NCI-H82 (cell line): ENCODE data around the gene SLC13A1.
A peak's percentile ranks its signal among the peaks of the same experiment; 100 is the strongest.
"Not testable (repeated sequence)": the region's sequence is repeated elsewhere in the genome, so short reads cannot be mapped to it uniquely, and the experiment has no call there.

ENCODE experiments used
- DNase-seq: peaks from one replicate; lab custom pipeline; 2025; lab: John Stamatoyannopoulos, UW

SLC13A1 gene, protein sequence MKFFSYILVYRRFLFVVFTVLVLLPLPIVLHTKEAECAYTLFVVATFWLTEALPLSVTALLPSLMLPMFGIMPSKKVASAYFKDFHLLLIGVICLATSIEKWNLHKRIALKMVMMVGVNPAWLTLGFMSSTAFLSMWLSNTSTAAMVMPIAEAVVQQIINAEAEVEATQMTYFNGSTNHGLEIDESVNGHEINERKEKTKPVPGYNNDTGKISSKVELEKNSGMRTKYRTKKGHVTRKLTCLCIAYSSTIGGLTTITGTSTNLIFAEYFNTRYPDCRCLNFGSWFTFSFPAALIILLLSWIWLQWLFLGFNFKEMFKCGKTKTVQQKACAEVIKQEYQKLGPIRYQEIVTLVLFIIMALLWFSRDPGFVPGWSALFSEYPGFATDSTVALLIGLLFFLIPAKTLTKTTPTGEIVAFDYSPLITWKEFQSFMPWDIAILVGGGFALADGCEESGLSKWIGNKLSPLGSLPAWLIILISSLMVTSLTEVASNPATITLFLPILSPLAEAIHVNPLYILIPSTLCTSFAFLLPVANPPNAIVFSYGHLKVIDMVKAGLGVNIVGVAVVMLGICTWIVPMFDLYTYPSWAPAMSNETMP

DNA sequence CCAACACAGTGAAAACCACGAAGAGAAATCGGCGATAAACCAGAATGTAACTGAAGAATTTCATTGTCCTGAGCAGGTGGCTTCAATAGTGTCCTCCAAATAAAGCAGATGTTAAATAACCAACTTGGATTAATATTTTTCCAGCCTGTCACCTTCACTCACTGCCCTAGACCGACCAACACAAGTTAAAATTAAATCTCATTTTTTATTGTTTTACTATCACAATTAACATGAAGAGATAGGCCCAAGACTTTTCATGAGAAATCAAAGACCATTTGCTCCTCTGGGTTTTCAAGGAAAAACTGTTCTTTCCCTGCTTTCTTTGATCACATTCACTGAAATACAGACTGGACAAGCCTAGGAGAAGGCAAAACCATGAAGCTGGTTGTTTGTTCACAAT is at the start of gene SLC13A1:
TSS of gene SLC13A1 (minus strand) at position 87 of the 400 bp plus-strand sequence. CDS start at position 64, 23 bp downstream.
- no peak for DNase-seq

DNA sequence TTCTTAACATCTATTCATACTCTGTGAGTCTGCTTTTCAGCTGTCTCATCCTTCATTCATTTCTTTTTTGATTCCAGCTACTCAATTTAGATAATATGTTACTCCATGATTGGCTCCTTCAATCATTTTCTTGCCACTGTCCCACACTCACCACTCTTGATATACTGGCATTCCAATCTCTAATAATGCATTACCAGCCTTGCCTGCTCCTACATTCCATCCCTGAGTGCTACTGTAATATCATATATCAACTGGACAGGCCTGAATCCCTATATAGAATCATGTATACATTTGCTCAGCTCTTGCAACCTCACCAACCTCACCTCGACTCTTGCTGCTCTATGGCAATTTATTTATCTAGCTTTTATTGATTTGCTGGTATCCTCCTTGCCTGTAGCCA is 45.0 kb upstream of the SLC13A1 start:
- DNase-seq, result no peak

DNA sequence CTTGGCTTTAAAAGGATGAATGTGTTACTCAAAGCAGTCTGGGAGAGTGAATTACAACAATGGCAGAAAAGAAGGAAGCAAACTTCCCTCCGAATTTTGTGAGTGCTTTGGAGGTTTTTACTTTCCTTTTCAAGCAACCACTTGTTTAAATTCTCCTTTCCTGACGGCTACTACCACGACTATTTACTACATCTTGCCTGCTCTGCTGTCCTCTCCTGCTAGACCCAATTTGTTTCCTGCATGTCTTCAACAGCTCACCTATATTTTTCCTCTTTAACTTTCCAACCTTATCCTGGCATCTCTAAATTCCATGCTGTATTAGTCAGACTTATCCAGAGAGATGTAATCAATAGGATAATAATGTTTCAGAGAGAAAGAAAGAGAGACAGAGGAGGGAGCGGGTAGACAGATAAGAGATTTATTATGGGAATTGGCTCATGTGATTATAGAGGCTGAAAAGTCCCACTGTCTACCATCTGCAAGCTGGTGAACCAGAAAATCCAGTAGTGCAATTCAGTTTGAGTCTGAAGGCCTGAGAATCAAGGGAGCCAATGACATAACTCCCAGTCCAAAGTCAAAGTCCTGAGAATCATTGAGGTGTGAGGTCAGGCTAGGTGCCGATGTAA is 42.8 kb upstream of the SLC13A1 start:
- peak; percentile 85 for DNase-seq

DNA sequence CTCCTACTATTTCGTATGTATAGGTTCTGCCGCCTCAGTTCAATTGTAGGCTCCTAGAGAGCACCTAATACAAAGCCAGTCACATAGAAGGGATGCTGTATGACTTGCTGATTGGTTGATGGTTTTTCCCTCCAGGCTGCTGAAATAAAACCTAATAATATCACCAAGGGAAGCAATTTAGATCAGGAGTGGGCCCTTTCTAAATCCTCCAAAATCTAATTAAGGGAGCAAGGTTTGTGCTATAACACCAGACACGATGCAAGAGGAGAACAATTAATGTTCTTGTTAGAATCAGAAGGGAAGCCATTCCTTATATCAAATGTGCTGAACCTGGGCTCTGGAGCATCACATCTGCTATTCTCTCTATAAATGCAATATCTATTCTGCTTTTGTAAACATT is 42.0 kb upstream of the SLC13A1 start:
- peak; percentile 87 for DNase-seq

DNA sequence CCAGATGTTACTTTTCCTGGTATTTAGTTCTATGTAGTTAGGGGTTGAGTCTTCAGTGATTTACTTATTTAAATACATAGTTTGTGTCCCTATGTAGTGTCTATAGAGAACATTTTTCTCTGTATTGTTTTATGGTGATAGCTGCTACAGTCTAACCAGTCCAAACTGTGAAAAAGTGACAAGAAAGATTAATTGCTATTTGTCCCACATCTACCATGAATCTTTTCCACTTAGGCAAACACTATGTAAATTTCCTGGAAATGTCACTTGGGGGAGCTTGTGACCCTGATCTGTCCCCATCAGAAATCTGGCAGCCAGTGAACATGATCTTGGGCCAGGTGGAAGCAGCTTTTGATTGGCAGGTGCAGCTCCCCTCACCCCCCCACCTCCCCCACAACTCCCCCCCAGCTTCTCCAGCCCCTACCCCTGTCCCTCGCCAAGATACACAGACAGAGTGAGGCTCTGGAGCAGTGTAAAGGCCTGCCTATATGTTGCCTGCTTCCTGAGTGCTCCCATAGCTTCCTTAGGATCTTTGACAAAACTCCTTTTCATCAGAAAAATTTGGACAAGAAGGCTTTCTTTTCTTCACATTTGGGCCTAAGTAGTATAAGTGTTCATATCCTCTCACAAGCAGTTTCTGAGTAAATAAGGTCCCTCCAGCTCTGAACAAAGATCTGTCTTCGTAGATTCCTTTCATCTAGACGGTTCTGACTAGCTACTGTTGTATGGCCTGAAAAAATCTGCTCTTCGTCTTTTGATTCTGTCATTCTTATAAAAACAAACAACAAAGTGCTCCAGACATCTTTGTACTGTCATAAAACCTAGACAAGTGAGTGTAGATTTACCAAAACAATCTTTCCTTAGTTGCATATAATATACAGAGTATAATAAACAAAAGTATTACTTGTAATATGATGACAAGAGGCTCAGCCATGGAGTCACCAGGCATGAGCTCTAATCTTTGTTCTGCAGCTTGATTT is 31.5 kb upstream of the SLC13A1 start:
- DNase-seq, result no peak

DNA sequence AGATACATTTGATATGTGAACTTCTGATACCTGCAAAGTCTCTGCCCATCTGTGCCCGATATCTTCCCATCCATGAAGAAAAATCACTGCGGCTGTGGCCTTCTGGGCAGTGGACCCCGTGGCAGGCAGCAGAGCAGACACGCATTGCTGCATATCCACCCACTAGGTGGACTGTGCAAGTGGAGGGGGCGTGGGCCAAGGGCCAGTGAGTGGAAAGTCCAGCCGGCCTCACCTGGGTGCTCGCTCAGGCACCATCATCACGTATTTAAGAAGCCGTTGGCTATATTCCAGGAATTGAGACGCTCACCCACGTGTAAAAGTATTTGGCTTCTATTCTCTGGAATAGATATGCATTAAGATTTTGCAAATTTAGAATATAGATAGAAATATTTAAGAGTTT is 30.8 kb upstream of the SLC13A1 start:
- DNase-seq, result no peak

DNA sequence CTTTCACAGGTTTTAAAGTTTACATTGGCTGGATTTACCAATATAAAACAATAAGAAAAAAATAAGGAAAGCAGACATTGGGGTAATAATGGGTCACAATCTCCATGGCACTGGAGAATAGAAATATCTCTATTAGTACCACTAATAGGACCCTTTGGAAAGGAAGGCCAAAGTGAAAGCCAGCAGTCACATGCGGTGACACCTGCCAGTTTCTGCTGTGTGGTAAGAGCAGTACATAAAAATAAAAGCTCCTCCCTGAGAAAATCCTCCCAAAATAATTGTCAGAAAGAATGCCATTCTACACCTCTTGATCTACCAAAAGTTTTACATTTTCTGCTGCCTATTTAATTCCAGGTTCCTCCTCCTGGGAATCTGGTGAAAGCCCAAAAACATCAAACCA is 30.4 kb upstream of the SLC13A1 start:
- no peak for DNase-seq

DNA sequence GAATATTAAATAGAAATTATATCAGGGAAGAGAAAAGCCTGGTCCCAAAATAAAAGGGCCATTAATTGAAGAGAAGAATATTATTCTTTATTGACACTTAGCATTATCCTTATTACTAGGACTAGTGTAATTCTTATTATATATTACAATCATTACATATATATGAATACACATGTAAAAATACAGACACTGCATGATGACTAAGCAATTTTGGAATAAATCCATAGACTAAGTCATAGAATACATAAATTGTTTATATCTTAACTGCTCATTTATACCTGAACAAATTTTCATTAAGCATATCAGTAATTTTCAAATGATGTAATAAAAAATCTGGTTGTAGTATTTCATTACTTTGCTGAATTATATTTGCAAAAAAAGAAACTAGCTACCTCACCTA is 29.7 kb upstream of the SLC13A1 start:
- no peak for DNase-seq

DNA sequence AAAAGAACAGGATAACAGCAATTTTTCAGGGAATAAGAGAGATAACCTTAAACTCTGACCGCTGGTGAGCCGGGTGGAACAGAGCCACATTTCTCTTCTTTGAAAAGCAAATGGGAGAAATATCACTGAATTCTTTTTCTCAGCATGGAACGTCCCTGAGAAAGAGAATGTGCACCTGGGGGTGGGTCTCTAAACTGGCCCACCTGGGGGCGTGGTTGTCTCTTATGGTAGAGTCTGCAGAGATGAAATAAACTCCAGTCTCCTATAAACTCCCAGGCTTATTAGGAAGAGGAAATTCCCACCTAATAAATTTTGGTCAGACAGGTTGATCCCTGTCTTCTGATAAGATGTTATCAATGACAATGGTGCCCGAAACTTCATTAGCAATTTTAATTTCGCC is 27.9 kb upstream of the SLC13A1 start:
- not testable (repeated sequence) for DNase-seq

DNA sequence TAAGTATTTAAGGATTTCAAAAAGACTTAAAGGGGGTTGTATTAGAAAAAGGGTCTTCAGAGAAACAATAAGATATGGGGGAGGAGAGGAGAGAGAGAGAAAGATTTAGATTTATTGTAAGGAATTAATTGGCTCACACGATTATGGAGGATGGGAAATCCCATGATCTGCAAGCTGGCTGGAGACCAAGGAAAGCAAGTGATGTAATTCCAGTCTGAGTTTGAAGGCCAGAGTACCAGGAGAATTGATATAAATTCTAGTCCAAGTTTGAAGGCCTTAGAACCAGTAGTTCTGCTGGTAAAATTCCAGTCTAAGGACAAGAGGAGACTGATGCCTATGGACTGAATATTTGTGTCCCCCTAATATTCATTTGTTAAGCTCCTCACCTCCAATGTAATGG is 20.6 kb upstream of the SLC13A1 start:
- DNase-seq, result peak; percentile 89

DNA sequence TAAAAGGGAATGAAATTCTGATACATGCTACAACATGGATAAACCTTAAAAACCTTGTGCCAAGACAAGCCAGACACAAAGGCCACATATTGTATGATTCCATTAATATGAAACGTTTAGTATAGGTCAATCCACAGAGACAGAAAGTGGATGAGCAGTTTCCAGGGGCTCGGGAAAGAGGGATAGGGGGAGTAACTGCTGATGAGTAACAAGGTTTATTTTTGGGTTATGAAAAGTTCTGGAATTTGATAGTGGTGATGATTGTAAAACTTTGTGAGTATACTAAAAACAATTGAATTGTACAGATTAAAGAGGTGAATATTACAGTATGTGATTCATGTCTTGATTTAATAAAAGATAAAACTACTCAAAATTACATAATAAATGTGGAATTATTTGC is 19.1 kb upstream of the SLC13A1 start:
- DNase-seq, result no peak

DNA sequence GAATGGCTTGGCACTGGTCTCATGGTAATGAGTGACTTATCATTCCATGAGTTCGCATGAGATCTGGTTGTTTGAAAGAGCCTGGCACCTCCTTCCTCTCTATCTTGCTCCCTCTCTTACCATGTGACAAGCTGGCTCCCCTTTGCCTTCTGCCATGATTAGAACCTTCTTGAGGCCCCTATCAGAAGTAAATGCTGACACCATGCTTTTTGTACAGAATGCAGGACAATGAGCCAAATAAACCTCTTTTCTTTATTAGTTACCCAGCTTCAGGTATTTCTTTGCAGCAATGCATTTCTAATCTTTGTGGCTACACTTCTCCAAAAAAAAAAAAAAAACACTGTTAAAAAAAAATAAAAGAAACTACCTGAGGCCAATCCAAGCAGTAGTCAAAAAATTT is 17.1 kb upstream of the SLC13A1 start:
- DNase-seq, result no peak

DNA sequence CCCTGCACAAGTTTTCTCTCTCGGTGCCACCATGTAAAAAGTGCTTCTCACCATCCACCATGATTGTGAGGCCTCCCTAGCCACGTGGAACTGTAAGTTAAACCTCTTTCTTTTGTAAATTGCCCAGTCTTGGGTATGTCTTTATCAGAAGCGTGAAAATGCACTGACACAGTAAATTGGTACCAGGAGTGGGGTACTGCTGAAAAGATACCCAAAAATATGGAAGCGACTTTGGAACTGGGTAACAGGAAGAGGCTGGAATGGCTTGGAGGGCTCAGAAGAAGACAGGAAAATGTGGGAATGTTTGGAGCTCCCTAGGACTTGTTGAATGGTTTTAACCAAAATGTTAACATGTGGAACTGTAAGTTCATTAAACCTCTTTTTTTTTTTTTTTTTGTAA is 15.6 kb upstream of the SLC13A1 start:
- DNase-seq, result no peak

DNA sequence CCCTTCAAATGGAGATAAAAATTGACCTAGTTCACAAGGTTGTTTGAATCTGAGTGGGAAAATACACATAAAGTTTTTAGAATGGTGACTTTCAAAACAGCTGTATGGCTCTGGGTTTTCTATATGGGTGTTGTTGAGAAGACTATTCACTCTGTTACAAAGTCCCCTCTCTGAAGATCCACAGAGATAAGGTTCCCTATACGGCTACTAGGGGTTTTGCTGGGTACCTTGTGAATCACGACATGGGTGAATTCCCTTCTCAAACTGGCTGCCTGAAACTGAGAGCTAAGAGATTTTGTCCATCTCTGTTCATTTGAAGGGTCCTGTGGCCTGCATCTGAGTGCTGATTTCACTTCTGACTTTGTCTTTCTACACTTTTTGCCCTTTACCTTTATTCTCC is 11.8 kb upstream of the SLC13A1 start:
- no peak for DNase-seq

DNA sequence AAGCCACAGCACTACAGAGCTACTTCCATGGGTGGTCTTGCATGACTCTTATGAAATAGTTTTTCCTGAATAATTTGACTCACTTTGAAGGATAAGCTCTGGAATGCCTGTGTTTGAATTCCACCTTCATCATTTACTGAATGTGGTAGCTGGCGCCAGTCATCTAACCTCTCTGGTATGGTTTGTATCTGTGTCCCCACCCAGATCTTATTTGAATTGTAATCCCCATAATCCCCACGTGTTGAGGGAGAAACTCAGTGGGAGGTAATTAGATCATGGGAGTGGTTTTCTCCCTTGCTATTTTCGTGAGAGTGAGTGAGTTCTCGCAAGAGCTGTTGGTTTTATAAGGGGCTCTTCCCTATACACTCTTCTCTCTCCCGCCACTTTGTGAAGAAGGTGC is 11.2 kb upstream of the SLC13A1 start:
- peak; percentile 64 for DNase-seq

DNA sequence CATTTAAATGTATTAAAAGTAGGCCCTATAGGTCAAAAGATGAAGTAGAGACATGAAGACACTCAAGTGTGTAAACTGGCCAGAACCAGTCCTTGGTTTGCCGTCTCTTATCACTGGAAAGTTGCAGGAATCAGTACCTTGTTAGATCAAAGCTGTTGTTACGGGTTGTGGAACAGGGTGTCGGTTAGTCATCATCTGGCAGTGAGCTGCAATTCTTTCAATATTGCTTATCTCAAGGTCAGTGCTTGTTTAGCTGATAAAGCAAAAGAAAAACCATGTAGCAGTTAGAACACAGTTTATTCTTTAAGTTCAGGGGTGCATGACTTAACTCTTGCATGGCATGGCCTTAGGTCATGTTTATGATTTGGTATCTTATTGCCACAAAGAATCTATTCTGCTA is 10.0 kb upstream of the SLC13A1 start:
- no peak for DNase-seq

DNA sequence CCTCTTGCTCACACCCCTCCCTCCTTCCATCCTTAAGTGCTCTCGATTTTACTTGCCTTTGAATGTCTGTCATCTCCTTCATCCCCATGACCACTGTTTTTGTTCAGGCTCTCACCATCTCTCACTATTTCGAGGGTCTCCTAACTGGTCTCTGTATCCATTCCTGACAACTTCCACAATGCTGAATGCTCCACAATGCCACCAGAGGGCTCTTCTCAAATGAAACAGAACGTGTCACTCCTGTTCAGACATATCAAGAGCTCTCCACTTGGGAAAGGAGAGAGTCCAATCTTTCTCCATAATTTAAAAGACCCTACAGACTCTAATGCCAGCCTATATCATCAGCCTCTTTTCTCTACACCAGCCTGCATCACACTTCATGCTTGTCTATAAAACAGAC is 9.0 kb upstream of the SLC13A1 start:
- DNase-seq, result peak; percentile 53

DNA sequence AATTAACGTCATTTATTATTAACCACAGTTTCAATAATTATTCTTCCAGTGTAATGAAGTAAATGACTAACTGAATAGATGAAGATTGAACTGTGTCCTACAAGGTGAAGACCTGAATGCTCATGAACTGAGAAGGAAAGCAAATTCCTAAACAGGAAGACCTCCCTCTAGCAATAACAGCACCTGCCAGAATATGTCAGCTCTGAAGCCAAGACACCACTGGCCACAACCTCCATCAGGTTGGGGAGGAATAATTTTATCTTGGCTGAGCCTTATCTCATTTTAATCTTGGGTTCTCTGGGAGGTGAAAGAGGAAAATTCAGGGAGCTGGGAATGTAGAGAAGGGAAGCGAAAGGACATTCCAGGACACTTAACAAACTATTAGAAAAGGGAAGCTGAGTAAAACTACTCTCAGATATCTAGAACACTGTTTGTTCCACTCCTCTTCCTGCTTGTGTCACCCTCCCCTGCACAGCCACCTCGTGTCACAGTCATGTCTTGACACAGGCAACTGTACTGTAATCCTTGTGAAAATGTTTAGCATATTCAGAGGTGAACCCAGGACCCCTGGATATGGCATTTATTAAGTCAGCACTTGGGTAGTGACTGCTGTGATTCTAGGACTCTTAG is 4.6 kb upstream of the SLC13A1 start:
- no peak for DNase-seq

DNA sequence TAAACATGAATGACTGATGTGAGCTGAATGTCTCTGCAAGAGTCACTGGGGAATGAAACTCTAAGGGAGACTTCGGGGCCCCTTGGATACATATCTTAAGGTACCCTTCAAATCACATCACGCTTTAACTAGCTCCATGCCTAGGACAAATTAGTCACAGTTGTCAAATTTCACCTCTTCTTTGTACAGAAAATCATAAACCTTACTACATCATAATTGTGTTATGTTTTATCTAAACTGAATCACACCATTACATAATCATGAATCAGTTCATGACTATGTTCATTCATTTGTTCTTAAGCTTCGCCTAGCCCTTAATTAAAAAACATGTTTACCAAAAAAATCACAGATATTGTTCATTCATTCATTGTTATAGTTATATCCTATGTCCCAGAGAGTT is 2.1 kb upstream of the SLC13A1 start:
- DNase-seq, result no peak

DNA sequence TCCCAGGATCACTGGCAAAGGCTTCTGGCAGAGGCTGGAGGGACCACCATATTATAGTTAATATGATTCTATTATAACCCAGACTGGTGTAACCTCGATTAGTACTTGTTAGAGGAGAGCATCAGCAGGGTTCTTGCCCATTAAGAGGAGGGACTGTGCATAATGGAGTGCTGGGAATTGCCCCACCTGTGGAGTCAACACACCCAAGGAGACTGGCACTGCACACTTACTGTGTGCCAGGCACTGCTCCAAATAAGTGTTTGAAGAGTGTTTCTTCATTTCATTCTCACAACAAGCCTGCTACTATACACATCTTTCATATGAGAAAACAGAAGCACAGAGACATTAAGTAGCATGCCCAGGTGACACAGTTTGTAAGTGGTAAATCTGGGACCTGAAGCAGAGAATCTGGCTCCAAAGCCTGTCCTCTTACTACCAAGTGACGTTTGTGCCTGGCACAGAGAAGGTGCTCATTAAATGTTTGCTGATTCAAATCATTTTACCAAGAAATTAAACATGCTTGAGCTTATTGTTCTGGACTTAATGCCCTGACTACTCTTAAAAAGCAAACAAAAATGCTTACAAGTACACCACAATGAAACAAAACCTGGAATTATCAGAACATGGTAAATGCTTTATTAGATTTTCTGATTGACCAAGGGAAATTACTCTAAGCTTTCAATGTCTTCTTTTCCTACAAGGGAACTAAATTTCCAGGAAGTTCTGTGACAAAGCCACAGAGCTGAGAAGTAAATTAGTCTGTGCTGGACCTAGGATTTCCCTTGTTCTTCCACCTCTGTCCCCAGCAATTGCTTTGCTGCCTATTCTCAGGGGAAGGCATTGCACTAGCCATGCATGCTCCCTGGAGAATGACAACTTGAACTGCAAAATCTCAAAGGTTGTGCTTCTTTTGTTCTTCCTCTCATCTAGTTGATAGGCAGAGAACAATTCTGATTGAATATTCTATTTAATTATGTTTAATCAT is 809 bp downstream of the SLC13A1 start:
- DNase-seq, result no peak
